ENCODE data around the gene MGAT5B.

MGAT5B gene

DNA sequence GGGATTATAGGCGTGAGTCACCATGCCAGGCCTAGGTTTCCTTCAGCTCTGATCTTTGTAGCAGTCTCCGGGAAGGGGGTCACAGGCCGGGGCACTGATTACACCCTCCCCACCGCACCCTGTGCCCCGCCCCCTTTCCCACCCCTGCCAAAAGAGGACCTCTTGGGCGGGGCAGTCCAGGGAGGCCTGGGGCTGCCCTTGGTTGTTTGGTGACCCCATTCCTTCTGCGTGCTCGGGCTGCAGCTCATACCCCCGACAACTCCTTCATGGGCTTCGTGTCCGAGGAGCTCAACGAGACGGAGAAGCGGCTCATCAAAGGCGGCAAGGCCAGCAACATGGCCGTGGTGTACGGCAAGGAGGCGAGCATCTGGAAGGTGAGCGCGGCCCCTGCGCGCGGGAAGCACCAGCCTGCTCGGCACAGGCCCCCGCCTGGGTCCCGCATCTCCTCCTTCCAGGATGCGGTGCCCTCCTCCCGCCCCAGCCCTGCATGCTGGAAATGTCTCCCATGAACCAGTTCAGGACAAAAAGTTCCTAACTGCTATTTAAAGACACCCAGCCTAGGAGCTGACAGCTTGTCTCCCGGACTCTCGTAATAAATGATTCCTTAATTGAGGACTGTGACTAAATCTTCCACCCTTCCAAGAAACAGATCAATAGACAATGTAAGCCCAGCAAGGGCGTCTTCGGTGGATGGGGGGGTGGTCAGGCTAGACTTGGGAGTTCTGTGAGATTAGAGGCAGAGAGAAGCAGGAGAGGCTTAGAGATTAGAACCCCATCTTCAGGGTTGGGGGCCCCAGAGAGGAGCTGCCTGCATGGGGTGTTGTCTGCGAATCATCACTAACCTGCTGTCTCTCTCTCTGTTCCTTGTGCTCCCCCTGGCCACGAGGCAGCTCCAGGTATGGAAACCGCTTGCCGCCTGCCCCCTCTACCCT is 64.5 kb downstream of the MGAT5B start:
- DNase-seq = no peak

DNA sequence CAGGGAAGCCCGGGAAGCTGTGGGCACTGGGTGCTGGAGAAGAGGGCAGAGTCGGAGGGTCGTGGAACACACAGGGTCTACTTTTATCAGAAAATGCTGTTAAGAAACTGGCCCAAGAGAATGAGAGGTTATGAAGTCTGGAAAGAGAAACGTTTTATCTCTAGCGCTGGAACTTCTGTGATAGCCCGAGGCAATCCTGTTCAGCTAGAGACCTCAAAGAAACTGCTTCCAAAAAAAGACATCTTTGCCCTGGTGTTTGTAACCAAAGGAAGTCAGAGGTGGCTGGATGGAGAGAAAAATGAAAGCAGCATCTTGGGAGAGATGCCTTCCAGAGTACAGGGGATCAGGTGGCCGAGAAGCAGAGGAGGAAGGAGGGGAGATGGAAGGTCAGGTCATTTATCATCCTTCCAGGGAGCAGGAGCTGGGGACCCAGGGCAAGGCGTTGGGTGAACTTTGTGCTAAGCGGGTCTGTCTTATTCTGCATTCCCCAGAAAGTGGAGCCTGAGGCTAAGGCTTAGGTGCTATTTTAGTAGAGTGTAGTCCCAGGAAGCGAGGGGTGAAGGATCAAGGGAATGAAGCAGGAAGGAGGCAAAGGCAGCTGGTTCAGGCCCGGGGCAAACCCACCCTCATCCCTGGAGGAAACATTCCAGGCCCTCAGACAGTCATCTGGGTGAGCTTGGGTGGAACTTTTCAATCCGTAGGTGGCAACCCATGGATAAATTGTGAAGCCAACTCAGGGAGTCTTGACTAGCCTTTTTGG is 66.5 kb downstream of the MGAT5B start:
- DNase-seq = no peak

DNA sequence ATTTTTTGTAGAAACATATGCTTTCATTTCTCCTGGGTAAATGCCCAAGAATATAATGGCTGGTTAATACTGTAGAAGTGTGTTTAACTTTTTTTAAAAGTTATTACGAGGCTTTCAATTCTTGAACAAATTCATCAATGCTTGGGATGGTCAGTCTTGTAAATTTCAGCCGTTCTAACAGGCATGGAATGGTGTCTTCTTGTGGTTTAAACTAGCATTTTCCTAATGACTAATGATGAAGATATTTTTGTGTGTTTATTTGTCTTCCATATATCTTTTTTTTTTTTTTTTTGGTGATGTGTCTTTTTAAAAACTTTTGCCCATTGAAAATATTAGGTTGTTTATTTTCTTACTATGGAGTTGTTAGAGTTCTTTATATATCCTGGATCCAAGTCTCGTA is 67.1 kb downstream of the MGAT5B start:
- no peak for DNase-seq

DNA sequence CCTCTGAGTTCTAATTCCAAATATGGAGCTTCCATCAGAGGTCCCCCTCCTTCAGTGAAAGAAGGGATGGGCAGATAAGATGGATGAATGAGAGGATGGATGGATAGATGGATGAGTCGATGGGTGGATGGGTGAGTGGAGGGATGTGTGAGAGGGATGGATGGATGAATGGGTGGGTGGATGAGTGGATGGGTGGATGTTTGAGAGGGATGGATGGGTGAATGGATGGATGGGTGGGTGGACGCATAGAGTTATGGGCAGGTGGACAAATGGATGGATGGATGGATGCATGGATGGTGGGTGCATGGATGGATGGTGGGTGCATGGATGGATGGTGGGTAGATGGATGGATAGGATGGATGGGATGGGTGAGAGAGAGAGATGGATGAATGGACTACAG is 69.0 kb downstream of the MGAT5B start:
- no peak for DNase-seq

DNA sequence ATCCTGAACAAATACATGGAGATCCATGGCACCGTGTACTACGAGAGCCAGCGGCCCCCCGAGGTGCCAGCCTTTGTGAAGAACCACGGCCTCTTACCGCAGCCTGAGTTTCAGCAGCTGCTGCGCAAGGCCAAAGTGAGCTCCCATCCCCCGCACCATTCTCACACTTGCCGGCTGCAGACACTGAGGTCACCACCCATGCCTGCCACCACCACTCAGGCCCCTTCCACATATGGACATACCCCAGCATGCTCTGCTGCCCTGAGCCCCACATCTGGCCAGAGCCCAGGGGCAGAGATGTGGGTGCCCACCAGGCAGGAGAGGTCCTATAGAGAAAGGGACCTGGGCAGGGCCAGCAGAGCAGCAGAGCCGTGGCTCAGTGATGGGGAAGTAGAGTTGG is 69.8 kb downstream of the MGAT5B start:
- DNase-seq = no peak

DNA sequence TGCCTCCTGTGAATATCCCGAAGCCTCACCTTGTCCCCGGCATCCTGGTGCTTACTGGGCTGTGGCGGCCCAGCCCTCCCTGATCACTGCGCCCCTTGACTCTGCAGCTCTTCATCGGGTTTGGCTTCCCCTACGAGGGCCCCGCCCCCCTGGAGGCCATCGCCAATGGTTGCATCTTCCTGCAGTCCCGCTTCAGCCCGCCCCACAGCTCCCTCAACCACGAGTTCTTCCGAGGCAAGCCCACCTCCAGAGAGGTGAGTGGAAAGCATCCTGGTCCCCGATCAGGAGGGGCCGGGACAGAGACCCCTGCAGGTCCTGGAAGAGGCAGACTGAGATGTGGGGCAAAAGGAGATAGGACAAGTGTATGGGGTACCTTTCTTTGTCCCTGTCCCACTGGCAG is 72.1 kb downstream of the MGAT5B start:
- no peak for DNase-seq

DNA sequence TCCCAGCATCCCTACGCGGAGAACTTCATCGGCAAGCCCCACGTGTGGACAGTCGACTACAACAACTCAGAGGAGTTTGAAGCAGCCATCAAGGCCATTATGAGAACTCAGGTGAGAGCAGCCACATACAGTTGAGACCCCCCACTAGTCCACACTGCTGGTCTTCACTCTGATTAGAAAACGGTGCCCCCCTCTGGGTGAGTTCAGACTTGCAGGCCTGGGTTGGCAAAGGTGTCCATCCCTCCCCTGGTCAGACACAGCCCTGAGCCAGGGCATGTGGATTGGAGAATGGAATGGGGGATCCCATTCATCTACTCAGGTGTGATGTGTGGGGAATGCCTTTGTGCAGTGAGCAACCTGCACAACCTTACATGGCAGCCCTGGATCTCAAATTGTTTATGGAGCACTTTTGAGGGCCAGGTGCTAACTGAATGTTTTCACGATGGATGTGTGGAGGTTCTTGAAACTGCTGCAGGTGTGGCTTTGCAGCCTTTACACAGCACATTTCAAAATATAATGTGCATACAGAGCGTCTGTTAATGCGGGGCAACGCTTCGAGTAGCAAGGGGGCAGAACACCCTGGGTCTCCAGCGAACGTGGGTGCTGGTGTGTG is 72.6 kb downstream of the MGAT5B start:
- DNase-seq = no peak

DNA sequence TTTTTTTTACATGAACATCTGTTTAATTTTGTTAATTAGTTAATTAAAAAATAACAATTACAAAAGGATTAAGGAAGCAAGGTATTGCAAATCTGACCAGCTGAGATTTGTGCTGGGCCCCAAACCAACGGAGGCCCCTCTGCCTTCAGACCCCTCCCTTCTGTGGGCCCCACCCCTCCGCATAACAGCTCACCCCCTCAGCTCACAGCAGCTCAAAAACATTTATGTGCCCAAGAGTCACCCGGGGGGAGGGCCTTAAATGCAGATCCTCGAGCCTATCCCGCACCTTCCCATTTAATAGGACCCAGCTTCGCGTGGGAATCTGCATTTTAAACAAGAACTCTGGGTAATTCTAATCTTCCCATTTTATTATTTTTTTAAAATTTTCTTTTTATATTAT is 75.0 kb downstream of the MGAT5B start:
- DNase-seq = no peak

DNA sequence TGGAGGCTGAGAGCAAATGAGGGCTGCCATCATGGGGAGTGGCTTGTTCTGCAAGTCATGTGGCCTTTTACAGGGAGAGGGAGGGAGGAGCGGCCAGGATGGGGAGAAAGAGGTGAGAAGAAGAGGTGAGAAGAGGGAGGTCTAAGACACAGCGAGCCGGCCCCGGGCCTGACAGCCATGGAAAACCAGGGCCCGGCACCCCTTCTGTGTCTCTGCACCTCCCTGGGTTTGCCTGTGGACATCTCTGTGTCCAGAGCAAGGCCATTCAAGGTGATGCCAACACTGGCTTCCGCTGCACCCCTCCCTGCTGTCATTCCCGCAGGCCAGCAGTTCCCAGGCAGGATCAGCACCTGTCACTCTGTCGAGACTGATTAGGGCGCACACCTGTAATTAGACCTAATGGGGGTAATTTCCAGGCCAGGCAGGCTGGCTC is 75.6 kb downstream of the MGAT5B start:
- DNase-seq = no peak

DNA sequence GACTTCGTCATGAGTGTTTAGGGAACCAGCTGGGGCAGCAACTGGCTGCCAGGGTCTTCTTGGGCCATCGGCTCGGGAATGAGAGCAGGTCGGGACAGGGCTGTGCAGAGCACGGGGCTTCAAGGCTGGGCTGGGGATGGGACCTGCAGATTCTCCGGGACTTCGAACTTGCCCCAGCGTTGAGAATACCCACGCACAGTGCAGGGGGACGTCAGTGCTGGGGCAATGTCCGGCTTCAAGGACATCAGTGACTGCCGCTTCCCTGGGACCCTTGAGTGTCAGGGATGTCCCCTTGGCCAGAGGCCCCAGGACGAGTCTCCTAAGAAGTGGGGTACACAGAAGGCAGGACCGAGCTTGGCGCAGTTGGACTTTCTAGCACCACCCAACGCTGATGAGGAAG is 76.3 kb downstream of the MGAT5B start:
- DNase-seq = no peak

DNA sequence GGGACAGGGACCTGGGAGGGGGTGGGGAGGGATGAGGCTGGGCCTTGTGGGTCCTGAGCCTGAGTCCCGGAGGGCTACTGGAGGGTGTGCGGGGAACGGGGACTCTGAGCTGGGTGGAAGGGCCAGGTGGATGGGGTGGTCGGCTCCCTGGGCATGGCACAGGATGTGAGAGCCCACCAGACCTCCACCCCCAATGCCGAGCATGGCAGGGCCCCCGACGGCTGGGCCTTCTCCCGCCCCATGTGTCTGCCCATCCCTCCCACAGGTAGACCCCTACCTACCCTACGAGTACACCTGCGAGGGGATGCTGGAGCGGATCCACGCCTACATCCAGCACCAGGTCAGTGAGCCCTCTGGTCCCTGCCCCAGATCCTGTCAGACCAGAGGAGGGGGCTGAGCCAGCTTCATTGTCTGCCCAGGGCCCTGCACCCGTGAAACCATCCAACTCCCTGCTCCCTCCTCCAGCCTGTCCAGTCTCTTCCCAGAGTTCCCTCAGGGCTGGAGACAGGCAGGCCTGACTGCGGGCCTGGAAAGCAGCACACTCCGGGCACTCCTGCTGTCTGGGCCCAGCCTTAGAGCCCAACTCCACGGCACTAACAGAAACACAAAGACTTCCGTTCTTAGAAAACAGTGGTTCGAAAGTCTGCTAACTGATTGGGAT is 78.0 kb downstream of the MGAT5B start:
- DNase-seq = no peak

DNA sequence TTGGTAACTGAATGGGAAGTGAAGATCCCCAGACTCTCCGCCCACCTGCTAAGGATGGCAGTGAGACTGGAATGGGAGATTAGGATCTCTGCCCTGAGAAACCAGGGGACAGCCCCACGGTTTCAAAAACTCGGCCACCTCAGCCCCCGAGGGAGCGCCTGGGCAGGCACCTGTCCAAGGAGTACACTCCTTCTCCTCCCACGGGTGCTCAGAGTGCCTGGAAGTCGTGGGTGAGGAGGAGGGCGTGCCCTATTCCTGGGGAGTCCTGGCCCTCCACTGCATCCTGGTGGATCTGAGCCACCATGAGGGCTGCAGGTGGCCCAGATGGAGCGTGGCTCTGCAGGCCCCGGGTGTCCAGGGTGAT is 78.5 kb downstream of the MGAT5B start:
- DNase-seq = no peak

DNA sequence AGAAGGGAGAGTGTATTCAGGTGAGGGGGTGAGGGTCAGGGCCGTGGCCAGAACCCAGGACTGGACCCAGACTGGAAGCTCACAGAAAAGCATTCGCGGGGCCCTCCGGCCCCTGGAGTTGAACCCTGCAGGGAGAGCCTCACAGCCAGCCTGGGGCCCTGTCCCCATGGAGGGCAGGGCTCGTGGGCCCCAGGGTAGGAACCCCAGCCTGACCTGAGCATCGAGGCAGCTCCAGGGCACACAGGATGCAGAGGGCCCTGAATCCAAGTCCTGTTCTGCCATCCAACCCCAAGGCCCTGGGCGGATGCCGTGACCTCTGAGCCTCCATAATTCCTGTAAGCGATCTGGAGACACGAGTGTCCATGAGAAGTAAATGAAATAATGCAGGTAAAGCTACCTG is 79.1 kb downstream of the MGAT5B start:
- DNase-seq = no peak

DNA sequence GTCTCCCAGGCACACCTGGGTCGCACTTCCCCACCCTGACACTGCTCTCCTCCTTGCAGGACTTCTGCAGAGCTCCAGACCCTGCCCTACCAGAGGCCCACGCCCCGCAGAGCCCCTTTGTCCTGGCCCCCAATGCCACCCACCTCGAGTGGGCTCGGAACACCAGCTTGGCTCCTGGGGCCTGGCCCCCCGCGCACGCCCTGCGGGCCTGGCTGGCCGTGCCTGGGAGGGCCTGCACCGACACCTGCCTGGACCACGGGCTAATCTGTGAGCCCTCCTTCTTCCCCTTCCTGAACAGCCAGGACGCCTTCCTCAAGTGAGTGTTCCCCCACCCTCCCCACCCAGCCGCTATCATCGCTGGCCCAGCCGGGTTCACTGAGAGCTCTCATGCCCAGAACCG is 79.6 kb downstream of the MGAT5B start:
- DNase-seq = no peak

DNA sequence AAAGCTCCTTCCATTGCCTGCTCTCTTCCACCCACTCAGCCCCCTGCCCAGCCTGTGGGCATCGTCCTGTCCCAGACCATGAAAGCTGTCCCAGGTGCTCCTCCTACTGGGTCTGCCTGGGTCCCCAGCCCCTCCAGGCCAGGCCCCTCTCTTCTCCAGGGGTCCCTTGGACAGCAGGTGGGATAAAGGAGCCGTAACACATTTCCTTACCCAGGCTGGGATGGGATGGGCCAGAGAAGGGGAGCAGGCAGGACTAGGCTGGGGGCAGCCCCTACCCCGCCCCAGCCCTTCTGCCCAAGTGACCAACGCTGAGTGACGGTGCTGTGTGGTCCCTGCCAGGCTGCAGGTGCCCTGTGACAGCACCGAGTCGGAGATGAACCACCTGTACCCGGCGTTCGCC is 80.1 kb downstream of the MGAT5B start:
- DNase-seq = no peak

DNA sequence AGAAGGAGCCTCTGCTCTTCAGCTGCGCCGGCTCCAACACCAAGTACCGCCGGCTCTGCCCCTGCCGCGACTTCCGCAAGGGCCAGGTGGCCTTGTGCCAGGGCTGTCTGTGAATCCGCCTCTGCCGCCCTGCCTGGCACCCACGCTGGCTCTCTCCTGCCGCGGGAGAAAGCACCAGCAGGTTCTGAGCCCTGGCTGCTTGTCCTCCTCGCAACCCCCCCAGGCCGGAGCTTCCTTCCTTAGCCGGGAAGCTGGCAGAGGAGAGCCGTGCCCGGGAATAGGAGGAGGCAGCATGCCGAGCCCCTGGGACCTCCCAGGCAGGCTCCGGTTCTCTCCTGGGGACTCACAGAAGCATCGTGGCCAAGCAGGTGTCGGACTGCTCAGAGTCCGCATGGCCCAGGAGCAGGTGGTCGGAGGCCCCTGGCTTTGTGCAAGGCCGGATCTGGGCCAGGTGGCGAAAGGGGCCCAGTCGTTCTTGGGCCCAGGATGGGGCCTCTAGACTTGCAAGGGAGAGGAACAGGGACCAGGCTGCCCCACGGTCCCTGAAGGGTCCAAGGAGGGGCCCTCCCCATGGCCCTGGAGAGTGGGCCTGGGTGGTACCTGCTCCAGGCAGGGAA is 80.6 kb downstream of the MGAT5B start:
- DNase-seq = no peak

DNA sequence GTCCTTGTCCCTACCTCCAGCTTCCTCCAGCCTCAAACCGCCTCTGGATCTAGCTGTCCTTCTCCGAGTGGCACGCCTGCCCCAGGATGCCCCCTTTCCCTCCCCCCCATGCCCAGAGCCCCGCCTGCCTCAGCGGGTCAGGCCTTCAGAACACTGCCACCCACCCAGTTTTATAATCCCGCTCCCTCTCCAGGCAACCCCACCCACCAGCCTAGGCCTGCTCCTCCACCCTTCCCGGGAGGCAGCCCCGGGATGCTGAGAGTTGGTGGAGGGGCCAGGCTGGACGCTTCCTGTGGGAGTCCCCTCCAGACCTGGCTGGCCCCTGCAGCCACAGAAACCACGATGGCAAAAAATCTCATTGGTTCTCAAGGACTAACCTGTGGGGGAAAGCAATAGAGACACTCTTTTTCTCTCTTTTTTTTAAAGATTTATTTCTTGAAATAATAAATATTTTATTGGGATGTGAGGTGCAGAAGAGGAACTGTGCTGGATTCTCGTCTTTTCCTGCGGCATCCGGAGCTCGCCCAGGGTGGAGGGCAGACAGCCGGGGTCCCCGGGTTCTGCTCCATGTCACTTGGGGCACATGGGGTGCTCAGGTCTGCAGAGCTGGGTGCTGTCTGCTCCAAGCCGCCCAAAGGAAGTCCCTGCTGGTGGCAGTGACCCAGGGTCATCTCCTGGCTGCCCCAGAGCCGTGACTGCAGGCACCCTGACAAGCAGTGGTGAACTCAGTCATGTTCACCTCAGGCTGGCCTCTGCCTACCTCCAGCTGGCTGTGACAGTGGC is 81.9 kb downstream of the MGAT5B start:
- no peak for DNase-seq

DNA sequence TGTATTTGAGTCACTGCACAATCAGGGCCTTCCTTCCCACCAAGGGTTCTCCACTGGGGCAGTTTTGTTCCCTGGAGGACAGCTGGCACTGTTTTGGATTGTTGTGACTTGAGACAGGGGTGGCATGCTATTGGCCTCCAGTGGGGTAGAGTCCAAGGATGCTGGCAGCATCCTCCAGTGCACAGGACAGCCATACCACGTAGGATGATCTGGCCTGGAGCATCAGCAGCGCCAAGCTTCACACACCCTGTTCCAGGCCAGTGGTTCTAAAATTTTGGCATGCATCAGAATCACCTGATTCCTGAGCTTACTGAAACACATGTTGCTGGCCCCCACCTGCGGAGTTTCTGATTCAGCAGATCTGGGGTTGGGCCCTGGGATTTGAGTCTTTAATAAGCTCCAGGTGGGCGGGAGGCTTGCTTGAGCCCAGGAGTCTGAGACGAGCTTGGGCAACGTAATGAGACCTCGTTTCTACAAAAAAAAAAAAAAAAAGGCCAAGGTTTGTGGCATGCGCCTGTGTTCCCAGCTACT is 83.2 kb downstream of the MGAT5B start:
- DNase-seq = no peak

DNA sequence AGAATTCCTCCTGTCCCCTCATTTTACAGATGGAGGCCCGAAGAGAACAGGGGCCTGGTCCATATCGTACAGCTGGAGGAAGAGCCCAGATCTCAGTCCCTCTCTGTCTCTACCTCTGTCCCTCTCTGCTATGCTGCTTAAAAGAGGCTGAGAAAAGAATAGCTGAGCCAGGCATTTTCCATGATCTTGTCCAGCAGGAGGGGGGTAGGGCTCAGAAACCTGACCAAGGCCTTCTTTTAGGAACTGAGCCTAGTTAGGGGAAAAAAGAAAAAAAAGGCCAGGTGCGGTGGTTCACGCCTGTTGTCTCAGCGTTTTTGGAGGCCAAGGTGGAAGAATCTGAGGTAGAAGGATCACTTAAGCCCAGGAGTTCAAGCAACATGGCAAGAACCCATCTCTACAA is 84.2 kb downstream of the MGAT5B start:
- no peak for DNase-seq

DNA sequence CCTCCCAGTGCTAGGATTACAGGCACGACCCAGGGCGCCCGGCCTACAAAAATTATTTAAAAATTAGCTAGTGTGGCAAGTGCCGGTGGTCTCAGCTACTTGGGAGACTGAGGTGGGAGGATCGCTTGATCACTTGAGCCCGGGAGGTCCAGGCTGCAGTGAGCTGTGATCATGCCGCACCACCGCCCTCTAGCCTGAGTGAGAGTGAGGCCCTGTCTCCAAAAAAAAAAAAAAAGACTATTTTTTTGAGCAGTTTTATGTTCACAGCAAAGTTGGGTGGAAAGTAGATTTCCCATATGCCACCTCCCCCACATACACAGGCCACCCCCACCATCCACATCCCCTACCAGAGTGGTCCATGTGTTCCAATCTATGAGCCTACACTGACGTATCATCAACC is 84.9 kb downstream of the MGAT5B start:
- DNase-seq = no peak

DNA sequence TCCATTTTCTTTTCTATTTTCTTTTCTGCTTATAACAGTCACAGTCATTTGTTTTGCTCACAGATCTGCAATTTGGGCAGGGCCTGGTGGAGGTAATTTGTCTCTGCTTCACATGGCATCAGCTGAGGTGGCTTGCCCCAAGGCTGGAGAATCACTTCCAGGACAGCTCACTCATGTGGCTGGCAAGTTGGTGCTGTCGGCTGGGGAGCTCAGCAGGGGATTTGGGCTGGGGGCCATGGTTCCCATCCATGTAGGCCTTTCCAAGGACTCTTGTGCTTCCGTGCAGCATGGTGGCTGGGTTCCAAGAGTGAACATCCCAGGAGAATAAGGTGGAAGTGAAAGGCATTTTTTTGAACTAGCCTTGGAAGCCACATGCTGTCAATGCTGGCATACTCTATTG is 85.7 kb downstream of the MGAT5B start:
- DNase-seq = no peak

DNA sequence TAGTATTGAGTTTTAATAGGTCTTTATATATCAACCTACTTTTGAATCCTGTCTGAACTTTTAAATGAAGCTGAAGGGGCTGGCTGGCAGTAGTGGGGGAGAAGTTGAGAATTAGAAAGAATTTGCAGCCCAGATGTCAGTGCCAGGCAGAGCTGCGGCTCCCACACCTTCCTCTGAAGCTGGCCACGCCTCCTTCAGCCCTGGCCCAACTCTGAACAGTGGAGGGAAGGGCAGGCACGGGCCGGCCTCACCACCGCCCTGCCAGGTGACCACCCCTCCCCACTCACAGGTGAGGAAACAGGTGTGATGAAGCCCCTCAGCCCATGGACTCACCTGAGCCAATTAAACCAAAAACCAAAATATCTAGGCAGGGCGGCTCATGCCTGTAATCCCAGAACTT is 87.0 kb downstream of the MGAT5B start:
- DNase-seq = no peak
